Uterus (tissue), 2 donors: Measurements from ENCODE around the gene RGS2.

Source experiments
- POLR2A ChIP-seq, 2 donors: fragments of 450-650 bp; IDR thresholded peaks; one replicate each; pipeline ENCODE4 v1.6.1; 2016; ENCODE audit warnings: antibody characterized with exemption in 2 of 2, mild to moderate bottlenecking in 1 of 2, moderate library complexity in 1 of 2
- TF ChIP-seq, protein P1 (sequence below), 4 experiments: fragments of 200-600 bp in 2 of 4; fragments of 450-650 bp in 2 of 4; sonication (generic) in 2 of 4; IDR thresholded peaks; one replicate each; pipeline ENCODE4 v1.5.1; 2016 to 2019; ENCODE audit warnings: antibody characterized with exemption in 4 of 4, mild to moderate bottlenecking in 2 of 4, moderate library complexity in 1 of 4

DNA sequence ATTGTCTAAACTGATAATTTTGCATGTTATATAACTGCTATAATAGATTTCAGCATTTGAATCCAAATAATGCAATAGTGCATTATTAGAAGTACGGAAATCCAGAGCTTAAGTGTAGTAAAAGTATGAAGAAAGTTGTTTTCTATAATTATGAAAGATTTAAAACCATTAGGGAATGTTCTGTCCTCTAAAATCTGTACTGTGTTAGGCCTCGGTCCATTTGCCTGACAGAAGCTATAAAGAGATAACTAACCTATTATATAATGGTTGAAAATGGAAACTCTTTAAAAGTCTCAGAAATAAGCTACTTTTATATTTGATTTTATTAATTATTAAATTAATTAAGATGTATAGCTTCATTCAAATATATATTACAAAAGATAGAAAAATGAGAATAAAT is 16.2 kb upstream of the RGS2 start:
- TF ChIP-seq, protein P1, sequence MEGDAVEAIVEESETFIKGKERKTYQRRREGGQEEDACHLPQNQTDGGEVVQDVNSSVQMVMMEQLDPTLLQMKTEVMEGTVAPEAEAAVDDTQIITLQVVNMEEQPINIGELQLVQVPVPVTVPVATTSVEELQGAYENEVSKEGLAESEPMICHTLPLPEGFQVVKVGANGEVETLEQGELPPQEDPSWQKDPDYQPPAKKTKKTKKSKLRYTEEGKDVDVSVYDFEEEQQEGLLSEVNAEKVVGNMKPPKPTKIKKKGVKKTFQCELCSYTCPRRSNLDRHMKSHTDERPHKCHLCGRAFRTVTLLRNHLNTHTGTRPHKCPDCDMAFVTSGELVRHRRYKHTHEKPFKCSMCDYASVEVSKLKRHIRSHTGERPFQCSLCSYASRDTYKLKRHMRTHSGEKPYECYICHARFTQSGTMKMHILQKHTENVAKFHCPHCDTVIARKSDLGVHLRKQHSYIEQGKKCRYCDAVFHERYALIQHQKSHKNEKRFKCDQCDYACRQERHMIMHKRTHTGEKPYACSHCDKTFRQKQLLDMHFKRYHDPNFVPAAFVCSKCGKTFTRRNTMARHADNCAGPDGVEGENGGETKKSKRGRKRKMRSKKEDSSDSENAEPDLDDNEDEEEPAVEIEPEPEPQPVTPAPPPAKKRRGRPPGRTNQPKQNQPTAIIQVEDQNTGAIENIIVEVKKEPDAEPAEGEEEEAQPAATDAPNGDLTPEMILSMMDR (IDR thresholded peaks at IDR 0.05) = no peak
- no peak for TF ChIP-seq POLR2A (IDR thresholded peaks at IDR 0.05)
